Neutrophil (primary cell): ENCODE data around the gene HERC3.

ENCODE experiments used
- H3K27ac ChIP-seq: fragments of 200-600 bp; sonication (generic); 2 replicates; pipeline ENCODE4 v1.5.1; 2016; ENCODE audit warnings: mild to moderate bottlenecking, moderate library complexity
- H3K27me3 ChIP-seq: fragments of 200-600 bp; sonication (generic); 2 replicates; pipeline ENCODE4 v1.6.0; 2016; ENCODE audit warnings: mild to moderate bottlenecking
- H3K36me3 ChIP-seq: fragments of 200-600 bp; sonication (generic); 2 replicates; pipeline ENCODE4 v1.5.1; 2017
- H3K4me1 ChIP-seq, 2 experiments: fragments of 200-600 bp in 1 of 2; sonication (generic) in 1 of 2; 1 replicate in 1 of 2; 2 replicates in 1 of 2; pipeline versions ENCODE4 v1.5.1 to v1.6.1; 2013 to 2016; ENCODE audit warnings: low read depth in 1 of 2, low read length in 1 of 2, mild to moderate bottlenecking in 1 of 2, moderate library complexity in 1 of 2; ENCODE audit not compliant: control insufficient read depth in 1 of 2, insufficient read depth in 1 of 2
- H3K4me3 ChIP-seq, 2 experiments: fragments of 200-600 bp in 1 of 2; sonication (generic) in 1 of 2; 1 replicate in 1 of 2; 2 replicates in 1 of 2; pipeline ENCODE4 v1.5.1; 2013 to 2016; ENCODE audit warnings: low read depth in 1 of 2, low read length in 1 of 2, mild to moderate bottlenecking in 1 of 2, moderate library complexity in 1 of 2
- H3K9me3 ChIP-seq: fragments of 200-600 bp; sonication (generic); 2 replicates; pipeline ENCODE4 v1.5.1; 2016
- CTCF ChIP-seq: fragments of 200-600 bp; sonication (generic); IDR thresholded peaks from 2 replicates; pipeline ENCODE4 v1.5.1; 2016; ENCODE audit warnings: antibody characterized with exemption

Gene HERC3

GRCh38 chr4:88718098-88718497 is 125.8 kb downstream of the HERC3 start:
- peaks cover 44% of the 10 kb centered on the region for H3K36me3 ChIP-seq

DNA sequence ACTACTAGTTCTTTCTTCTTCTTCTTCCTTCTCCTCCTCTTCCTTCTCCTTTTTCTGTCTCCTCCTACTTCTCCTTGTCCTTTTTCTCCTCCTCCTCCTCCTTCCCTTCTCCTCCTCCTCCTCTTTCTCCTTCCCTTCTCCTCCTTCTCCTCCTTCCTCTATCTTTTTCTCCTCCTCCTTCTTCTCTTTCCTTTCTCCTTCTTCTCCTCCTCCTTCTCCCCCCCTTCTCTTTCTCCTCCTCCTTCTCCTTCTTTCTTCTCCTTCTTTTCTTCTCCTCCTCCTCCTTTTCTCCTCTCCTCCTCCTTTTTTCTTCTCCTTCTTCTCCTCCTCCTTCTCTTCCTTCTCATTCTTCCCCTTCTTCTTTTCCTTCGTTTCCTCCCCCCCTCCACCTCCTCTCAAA is 127.1 kb downstream of the HERC3 start:
- Histone ChIP-seq H3K9me3 (no peaks in the 10 kb centered on the region), H3K4me3 (no peak overlapping the region), H3K27ac (peak overlapping the region; percentile 79), H3K4me1 (peaks cover 7 to 12% of the 10 kb centered on the region in 2 experiments), H3K36me3 (peaks cover 57% of the 10 kb centered on the region), H3K27me3 (no peaks in the 10 kb centered on the region)
- no peak for TF ChIP-seq CTCF

More at GRCh38 chr4:88718098-88718497, 125.8 kb downstream of the HERC3 start:
- Histone ChIP-seq H3K27me3 (no peaks in the 10 kb centered on the region), H3K4me1 (peaks cover 7 to 12% of the 10 kb centered on the region in 2 experiments), H3K4me3 (no peak overlapping the region), H3K27ac (peak overlapping the region; percentile 79), H3K9me3 (no peaks in the 10 kb centered on the region)
- no peak for TF ChIP-seq CTCF

DNA sequence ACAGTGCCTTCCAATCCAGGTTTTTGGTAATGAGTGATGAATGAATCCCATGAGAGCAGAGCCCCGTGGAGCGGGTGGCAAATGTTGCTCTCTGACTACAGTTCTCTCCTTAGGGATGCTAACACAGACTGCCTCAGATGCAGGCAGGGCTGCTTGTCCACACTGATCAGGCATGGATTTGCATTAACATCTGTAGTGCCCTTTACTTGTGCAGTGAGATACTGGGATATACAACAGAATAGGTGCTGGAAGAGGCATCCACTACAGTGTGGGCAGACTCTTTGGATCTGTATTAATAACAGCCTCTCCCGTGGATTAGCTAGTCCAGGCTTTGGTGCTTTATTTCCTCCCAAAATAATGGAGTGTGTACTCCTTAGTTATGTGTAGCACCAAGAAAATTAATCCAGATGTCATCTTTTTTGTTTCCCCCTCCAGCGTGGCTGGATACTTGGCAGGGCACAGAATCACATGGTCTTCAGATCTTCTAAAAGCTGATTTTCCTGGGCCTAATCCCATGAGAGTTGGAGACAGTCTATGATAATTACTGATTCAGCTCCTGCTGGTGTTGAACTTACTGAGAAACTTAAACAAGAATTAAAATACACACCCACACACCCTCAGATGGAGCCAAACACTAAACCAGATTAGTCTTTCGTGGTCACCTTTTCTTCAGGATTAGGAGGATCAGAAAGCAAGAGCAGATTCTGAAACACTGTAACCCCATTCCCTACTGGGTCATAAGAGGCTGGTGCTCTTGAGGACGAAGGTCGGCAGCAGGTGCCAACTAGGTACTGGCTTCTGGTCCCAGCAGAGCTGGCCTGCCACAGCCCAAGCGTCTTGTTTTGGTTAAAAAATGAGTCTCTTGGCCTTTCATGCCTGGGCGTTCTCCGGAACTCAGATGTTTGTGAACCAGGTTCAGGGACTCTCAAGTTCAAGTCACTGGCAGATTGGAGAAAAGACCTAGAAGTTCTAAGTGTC is 128.5 kb downstream of the HERC3 start:
- Histone ChIP-seq H3K27me3 (no peaks in the 10 kb centered on the region), H3K27ac (no peak overlapping the region), H3K4me3 (no peak overlapping the region), H3K36me3 (peaks cover 71% of the 10 kb centered on the region), H3K9me3 (no peaks in the 10 kb centered on the region), H3K4me1 (peaks cover 7 to 12% of the 10 kb centered on the region in 2 experiments)
- TF ChIP-seq CTCF: no peak

DNA sequence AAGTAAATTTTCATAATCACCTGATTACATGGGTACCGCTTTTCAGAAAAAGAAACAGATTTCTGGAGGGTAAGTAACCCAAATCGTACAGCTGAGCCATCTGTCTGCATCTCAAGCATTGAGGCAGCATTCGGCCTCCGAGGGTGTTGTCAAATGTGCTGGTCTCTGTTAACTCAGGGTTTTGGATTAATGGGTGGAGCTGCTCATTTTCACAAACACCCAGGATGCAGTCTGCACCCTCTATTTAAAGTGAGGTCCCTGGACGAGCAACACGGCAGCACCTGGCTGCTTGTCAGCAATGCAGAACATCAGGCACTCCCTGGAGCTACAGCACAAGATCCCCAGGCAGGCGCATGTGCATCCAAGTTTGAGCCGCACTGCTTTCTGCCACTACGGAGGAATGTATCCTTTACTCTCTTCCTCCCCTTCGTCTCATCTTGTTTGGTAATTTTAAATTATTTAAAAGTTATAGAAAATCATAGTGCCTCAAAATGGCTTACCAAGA is 130.0 kb downstream of the HERC3 start:
- Histone ChIP-seq H3K4me3 (no peak overlapping the region), H3K27me3 (no peaks in the 10 kb centered on the region), H3K9me3 (no peaks in the 10 kb centered on the region), H3K27ac (no peak overlapping the region), H3K36me3 (peaks cover 83% of the 10 kb centered on the region), H3K4me1 (peaks cover 7 to 12% of the 10 kb centered on the region in 2 experiments)
- no peak for TF ChIP-seq CTCF

DNA sequence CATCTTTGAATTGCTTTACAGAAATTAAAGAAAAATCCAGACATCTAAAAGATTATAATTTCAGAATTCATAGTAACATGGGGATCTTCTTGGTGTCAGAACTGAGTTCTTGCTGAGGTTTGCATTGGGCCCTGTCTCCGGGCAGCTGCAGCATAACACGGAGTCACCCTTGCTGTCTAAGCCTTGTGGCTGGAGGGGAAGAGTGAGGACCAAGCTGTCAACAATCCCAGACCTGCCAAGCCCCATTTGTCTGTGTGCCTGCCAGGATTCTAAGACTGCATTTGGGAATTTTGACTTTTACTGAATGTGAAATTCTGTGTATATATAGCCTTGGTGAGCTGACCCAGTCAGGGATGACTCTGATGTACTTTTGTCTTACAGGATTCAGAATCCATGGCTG is 130.5 kb downstream of the HERC3 start:
- peaks cover 88% of the 10 kb centered on the region for H3K36me3 ChIP-seq
- TF ChIP-seq CTCF: no peak

More for the DNA sequence above, 130.5 kb downstream of the HERC3 start:
- no peaks in the 10 kb centered on the region for H3K27me3 ChIP-seq
- no peak overlapping the region for H3K27ac ChIP-seq
- H3K9me3 ChIP-seq: no peaks in the 10 kb centered on the region
- H3K4me1 ChIP-seq: peaks cover 7 to 12% of the 10 kb centered on the region in 2 experiments
- no peak overlapping the region for H3K4me3 ChIP-seq
